Esophagus muscularis mucosa (tissue), 3 donors: ENCODE data around the gene RXRA.

Source experiments
- POLR2A ChIP-seq: fragments of 450-650 bp; IDR thresholded peaks from one replicate; pipeline ENCODE4 v1.6.1; 2017; ENCODE audit warnings: antibody characterized with exemption, moderate library complexity, mild to moderate bottlenecking, low read depth
- POLR2AphosphoS5 ChIP-seq, 2 donors: sonication (generic); formaldehyde crosslinking; IDR thresholded peaks; one replicate each; pipeline ENCODE4 v1.6.1; 2017; ENCODE audit warnings: antibody characterized with exemption in 2 of 2
- TF ChIP-seq, protein P1 (sequence below), 3 experiments: fragments of 200-600 bp in 2 of 3; fragments of 450-650 bp in 1 of 3; sonication (generic) in 2 of 3; IDR thresholded peaks; one replicate each; pipeline ENCODE4 v1.5.1; 2017 to 2019; ENCODE audit warnings: antibody characterized with exemption in 3 of 3, mild to moderate bottlenecking in 2 of 3, moderate library complexity in 1 of 3

DNA sequence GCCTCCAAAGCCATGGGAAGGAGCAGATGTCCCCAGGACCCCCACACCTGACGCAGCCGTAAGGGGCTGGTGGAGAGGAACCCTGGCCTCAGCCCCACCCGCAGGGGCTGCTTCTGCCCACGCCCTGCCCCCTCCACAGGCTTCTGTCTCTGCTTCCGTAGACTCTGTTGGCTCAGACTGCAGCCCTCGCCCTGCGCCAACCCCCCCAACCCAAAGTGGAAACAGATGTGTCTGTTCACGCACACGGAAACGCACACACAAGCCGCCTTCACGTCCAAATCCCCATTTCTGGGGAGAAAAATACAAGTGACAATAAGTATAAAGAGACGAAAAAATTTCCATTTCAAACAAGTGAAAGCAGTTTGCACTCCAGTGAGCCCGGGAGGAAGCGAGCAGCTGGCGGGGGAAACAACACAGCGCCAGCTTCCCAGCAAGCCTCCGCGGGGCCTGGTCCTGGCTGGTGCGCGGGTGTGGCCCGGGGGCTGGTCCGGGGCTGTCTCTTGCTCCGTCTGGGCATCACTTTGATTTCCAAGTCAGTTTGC is 32.6 kb upstream of the RXRA start:
- no peak for TF ChIP-seq POLR2A
- TF ChIP-seq, protein P1, sequence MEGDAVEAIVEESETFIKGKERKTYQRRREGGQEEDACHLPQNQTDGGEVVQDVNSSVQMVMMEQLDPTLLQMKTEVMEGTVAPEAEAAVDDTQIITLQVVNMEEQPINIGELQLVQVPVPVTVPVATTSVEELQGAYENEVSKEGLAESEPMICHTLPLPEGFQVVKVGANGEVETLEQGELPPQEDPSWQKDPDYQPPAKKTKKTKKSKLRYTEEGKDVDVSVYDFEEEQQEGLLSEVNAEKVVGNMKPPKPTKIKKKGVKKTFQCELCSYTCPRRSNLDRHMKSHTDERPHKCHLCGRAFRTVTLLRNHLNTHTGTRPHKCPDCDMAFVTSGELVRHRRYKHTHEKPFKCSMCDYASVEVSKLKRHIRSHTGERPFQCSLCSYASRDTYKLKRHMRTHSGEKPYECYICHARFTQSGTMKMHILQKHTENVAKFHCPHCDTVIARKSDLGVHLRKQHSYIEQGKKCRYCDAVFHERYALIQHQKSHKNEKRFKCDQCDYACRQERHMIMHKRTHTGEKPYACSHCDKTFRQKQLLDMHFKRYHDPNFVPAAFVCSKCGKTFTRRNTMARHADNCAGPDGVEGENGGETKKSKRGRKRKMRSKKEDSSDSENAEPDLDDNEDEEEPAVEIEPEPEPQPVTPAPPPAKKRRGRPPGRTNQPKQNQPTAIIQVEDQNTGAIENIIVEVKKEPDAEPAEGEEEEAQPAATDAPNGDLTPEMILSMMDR (IDR thresholded peaks at IDR 0.05): no peak
- no peak for TF ChIP-seq POLR2AphosphoS5 (IDR thresholded peaks at IDR 0.05)
